Medulla oblongata (tissue), 1 donor: ENCODE results near the gene CHMP4B.

Experiments
- DNase-seq: peaks from one replicate; pipeline ENCODE4 v3.0.0-alpha.2; 2015; ENCODE audit errors: extremely low spot score

The CHMP4B gene

GRCh38 chr20:33900521-33901131 lies 89.5 kb downstream of the CHMP4B start:
- no peak for DNase-seq

GRCh38 chr20:33901132-33901523 lies 90.0 kb downstream of the CHMP4B start:
- no peak for DNase-seq

- no peak for DNase-seq
These were observed 90.9 kb downstream of the CHMP4B start for GRCh38 chr20:33902011-33902410.
